GM20000 (cell line): ENCODE measurements around the gene CNMD.

Experiments
- DNase-seq: peaks from one replicate; pipeline ENCODE4 v3.0.0; 2012; ENCODE audit warnings: low spot score
- TF ChIP-seq, protein P1 (sequence below): IDR thresholded peaks from 2 replicates; pipeline ENCODE4 v1.5.1; 2012; ENCODE audit warnings: mild to moderate bottlenecking, control low read depth; ENCODE audit errors: extremely low read depth, missing control alignments

Gene CNMD

GRCh38 chr13:52739468-52740071, at the start of gene CNMD:
CNMD (minus strand) TSS chr13:52739820; CDS start chr13:52739701, 119 bp downstream.
- DNase-seq = no peak
- TF ChIP-seq, protein P1, sequence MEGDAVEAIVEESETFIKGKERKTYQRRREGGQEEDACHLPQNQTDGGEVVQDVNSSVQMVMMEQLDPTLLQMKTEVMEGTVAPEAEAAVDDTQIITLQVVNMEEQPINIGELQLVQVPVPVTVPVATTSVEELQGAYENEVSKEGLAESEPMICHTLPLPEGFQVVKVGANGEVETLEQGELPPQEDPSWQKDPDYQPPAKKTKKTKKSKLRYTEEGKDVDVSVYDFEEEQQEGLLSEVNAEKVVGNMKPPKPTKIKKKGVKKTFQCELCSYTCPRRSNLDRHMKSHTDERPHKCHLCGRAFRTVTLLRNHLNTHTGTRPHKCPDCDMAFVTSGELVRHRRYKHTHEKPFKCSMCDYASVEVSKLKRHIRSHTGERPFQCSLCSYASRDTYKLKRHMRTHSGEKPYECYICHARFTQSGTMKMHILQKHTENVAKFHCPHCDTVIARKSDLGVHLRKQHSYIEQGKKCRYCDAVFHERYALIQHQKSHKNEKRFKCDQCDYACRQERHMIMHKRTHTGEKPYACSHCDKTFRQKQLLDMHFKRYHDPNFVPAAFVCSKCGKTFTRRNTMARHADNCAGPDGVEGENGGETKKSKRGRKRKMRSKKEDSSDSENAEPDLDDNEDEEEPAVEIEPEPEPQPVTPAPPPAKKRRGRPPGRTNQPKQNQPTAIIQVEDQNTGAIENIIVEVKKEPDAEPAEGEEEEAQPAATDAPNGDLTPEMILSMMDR = no peak

DNA sequence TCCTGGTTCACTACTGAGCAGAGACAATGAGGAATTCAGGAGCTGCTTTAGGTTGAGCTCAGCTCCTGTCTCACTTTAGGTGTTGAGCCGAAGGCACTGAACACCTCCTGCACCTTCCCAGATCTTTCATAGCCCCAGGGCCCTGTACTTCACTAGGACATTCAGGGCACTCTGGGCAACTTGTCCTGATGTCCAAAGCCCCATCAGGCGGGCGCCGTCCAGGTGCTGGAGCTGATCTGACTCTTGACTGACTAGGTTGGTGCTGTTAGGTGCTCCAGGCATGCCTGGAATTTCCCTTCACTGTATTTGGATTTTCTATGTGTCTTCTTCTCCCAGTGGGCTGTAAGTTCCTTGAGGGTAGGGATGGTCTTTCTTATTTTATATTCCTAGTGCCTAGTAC, 48.4 kb upstream of the CNMD start:
- no peak for DNase-seq
- TF ChIP-seq, protein P1 = no peak

DNA sequence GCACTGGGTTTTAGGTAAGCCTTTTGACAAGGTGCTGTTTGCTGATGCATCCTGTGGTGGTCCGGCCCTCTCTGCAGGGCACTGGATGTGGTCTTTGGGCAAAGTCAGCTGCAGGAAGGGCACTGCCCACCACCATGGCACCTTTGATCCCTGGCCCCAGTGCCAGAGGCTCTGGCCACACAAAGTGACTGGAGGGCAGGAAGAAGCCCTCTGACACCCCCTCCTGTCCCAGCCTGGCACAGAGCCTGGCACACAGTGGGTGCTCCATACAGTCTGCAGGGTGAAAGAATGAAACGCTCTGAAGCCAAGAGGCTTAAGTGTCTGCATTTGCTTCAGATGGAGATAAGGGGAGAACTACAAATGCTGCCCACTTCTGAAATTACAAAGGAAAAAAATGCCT, 47.6 kb upstream of the CNMD start:
- TF ChIP-seq, protein P1 = no peak
- DNase-seq = no peak

DNA sequence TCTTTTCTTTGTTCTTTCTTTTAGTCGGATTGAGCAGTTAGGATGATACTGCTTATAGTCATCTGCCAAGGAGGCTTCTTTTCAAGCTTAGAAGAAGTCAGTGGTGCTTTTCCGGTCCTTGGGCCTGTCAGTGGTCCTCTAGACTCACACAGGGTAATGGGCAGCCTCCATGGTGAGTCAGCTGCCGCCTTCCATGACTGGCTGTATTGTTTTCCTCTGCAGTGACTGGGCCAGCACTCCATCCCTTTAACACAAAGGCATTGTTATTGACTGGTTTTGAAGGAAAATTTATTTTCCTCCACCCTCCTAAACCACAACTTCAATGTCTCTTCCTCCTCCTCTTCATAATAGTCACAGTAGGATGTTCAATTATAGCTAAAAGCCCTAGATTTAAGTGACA, 47.1 kb upstream of the CNMD start:
- DNase-seq = no peak
- TF ChIP-seq, protein P1 = no peak

- TF ChIP-seq, protein P1 = no peak
- no peak for DNase-seq
These were observed 46.1 kb upstream of the CNMD start for GRCh38 chr13:52785739-52786138.

- TF ChIP-seq, protein P1 = no peak
- DNase-seq = no peak
These were observed 45.1 kb upstream of the CNMD start for GRCh38 chr13:52784591-52785340.

GRCh38 chr13:52783943-52784342, 44.3 kb upstream of the CNMD start:
- DNase-seq = no peak
- TF ChIP-seq, protein P1 = no peak
